A549 (cell line): ENCODE results near the gene PREX1. TPM values are rescaled to one million over a fixed set of nuclear protein-coding genes. Genes with fewer than 3 reads are reported as not detected.

Source experiments
- ATAC-seq, 2 experiments: fragments of 200-7000 bp in 1 of 2; fragments of >200 bp in 1 of 2; cut with Nextera tagmentation in 1 of 2; cut with Tn5 transposase in 1 of 2; 3 replicates each; pipeline versions ENCODE4 v1.8.0 to v1.9.1; 2018 to 2020; ENCODE audit warnings: mild to moderate bottlenecking in 1 of 2, moderate library complexity in 1 of 2
- CTCF ChIA-PET: fragments of 300-600 bp; sonication (Branson Sonifier 250); formaldehyde crosslinking; extraction: SDS; loops from one replicate; lab custom pipeline; 2021; ENCODE audit warnings: antibody characterized with exemption, inconsistent platforms; lab: Yijun Ruan, JAX
- POLR2A ChIA-PET: fragments of 350-600 bp; formaldehyde crosslinking; extraction: SDS; loops from one replicate; lab custom pipeline; 2021; ENCODE audit warnings: antibody characterized with exemption, inconsistent platforms; lab: Yijun Ruan, JAX
- DNase-seq, 2 experiments: peaks; one replicate each; pipeline versions ENCODE4 v3.0.0 to v3.0.0-alpha.2; 2011 to 2016; ENCODE audit warnings: low read depth in 1 of 2, low spot score in 1 of 2
- FAIRE-seq: peaks from 2 replicates; lab custom pipeline; 2011; peaks lifted over from hg19 to GRCh38; lab: Jason Lieb, UNC
- H3K27ac ChIP-seq, 2 experiments: fragments of >200 bp; sonication (Bioruptor Twin); formaldehyde crosslinking; 3 replicates each; pipeline ENCODE4 v1.5.1; 2016 to 2017
- H3K4me1 ChIP-seq: fragments of >200 bp; sonication (Bioruptor Twin); formaldehyde crosslinking; 3 replicates; pipeline ENCODE4 v1.6.1; 2016
- H3K4me2 ChIP-seq: fragments of >200 bp; sonication (Bioruptor Twin); formaldehyde crosslinking; 3 replicates; pipeline ENCODE4 v1.6.1; 2016
- H3K4me3 ChIP-seq: fragments of >200 bp; sonication (Bioruptor Twin); formaldehyde crosslinking; 3 replicates; pipeline ENCODE4 v1.5.1; 2016
- H3K9me3 ChIP-seq: fragments of >200 bp; sonication (Bioruptor Twin); formaldehyde crosslinking; 3 replicates; pipeline ENCODE4 v1.6.1; 2016
- CHD4 ChIP-seq: fragments of 200-600 bp; sonication (generic); IDR thresholded peaks from 2 replicates; pipeline ENCODE4 v1.6.1; 2016; ENCODE audit warnings: antibody characterized with exemption, mild to moderate bottlenecking, borderline replicate concordance
- EHF ChIP-seq: fragments of 250-450 bp; sonication (Bioruptor Pico); IDR thresholded peaks from 2 replicates; pipeline ENCODE4 v1.5.0; 2020; ENCODE audit warnings: mild to moderate bottlenecking
- GATA3 ChIP-seq: IDR thresholded peaks from 2 replicates; pipeline ENCODE4 v1.6.1; 2012; ENCODE audit warnings: borderline replicate concordance
- MAZ ChIP-seq: fragments of 150-350 bp; IDR thresholded peaks from 2 replicates; pipeline ENCODE4 v1.6.1; 2014; ENCODE audit warnings: antibody characterized with exemption, low read depth, low read length, borderline replicate concordance
- MYC ChIP-seq: IDR thresholded peaks from 2 replicates; pipeline ENCODE4 v1.6.1; 2012; ENCODE audit warnings: mild to moderate bottlenecking, inconsistent platforms, low read length, improper control_type of control experiment, borderline replicate concordance
- RARB ChIP-seq: fragments of 250-450 bp; sonication (Bioruptor Pico); IDR thresholded peaks from 2 replicates; pipeline ENCODE4 v1.8.0; 2021; ENCODE audit warnings: mild to moderate bottlenecking, moderate library complexity
- TFCP2L1 ChIP-seq: fragments of 250-450 bp; sonication (Bioruptor Pico); IDR thresholded peaks from 2 replicates; pipeline ENCODE4 v1.5.0; 2021; ENCODE audit warnings: mild to moderate bottlenecking
- ZFP36 ChIP-seq: fragments of 450-650 bp; IDR thresholded peaks from 2 replicates; pipeline ENCODE4 v1.6.1; 2014; ENCODE audit warnings: borderline replicate concordance; ENCODE audit not compliant: partially characterized antibody
- WGBS: methylation state at CpG from one replicate; pipeline ENCODE4 v1.1.6; 2017; ENCODE audit errors: missing lambda C conversion rate; 5-methylcytosine and 5-hydroxymethylcytosine counted together
- polyA plus RNA-seq, 4 experiments: library from polyadenylated mRNA; depleted of rRNA in 3 of 4; stranded (reverse); fragments of >200 nt; fragmentation: RNase III in 1 of 4; extraction: RNeasy Plus Mini Kit Qiagen cat#74134 plus additional on column Dnase treatment in 1 of 4; gene quantifications; 2 replicates in 3 of 4; 3 replicates in 1 of 4; pipeline ENCODE4 v1.2.3, GENCODE V29; 2011 to 2017
- TF ChIP-seq, protein P1 (sequence below): IDR thresholded peaks from 2 replicates; pipeline ENCODE4 v1.6.1; 2012
- TF ChIP-seq, protein P2 (sequence below): fragments of 150-350 bp; IDR thresholded peaks from 2 replicates; pipeline ENCODE4 v1.6.1; 2014; ENCODE audit warnings: low read depth, mild to moderate bottlenecking, low read length
- TF ChIP-seq, protein P3 (sequence below): fragments of 200-600 bp; sonication (generic); IDR thresholded peaks from 2 replicates; pipeline ENCODE4 v1.6.1; 2016; ENCODE audit warnings: antibody characterized with exemption, mild to moderate bottlenecking, moderate library complexity

Gene PREX1
- polyA plus RNA-seq, 2 of the 4 experiments (the other 2 are of a cell fraction), result 3.6 to 4.2 TPM

- POLR2A ChIA-PET, result no interaction called here
- FAIRE-seq (no peak), ATAC-seq (peak in 1 of 2 experiments; percentile 26; a peak in 1 of 6 replicates), DNase-seq (no peak)
- H3K27ac ChIP-seq, result no peak overlapping the region
- TF ChIP-seq CHD4, result no peak
- no peak overlapping the region for H3K4me3 ChIP-seq
- 36% methylated on average over 10 of the region's 12 CpGs for WGBS
- H3K9me3 ChIP-seq, result peaks cover 9% of the 10 kb centered on the region; the same call in 2 of the 3 replicates
- H3K4me2 ChIP-seq, result no peak overlapping the region
- CTCF ChIA-PET, result interaction anchor here (0.9 to 1.7 kb wide), 3 partner anchors 11 to 13 kb away, joined by 3 to 11 read pairs (median 4); no protein-coding TSS in a partner anchor
- no peaks in the 10 kb centered on the region for H3K4me1 ChIP-seq
These were observed 220.8 kb downstream of the PREX1 start for GRCh38 chr20:48606841-48607543.

GRCh38 chr20:48606172-48606840 lies 221.5 kb downstream of the PREX1 start:
- H3K4me3 ChIP-seq, result no peak overlapping the region
- H3K27ac ChIP-seq, result no peak overlapping the region
- CTCF ChIA-PET, result interaction anchor here (0.9 kb wide), 1 partner anchor 14 kb away, joined by 4 read pairs; no protein-coding TSS in a partner anchor
- DNase-seq, result no peak
- ATAC-seq, result no peak; a peak in 1 of 6 replicates
- TF ChIP-seq RARB (no peak), EHF (no peak), CHD4 (no peak), GATA3 (no peak), TFCP2L1 (no peak), MYC (no peak), MAZ (no peak)
- TF ChIP-seq, protein P1, sequence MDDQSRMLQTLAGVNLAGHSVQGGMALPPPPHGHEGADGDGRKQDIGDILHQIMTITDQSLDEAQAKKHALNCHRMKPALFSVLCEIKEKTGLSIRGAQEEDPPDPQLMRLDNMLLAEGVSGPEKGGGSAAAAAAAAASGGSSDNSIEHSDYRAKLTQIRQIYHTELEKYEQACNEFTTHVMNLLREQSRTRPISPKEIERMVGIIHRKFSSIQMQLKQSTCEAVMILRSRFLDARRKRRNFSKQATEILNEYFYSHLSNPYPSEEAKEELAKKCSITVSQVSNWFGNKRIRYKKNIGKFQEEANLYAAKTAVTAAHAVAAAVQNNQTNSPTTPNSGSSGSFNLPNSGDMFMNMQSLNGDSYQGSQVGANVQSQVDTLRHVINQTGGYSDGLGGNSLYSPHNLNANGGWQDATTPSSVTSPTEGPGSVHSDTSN, result no peak
- TF ChIP-seq, protein P2, sequence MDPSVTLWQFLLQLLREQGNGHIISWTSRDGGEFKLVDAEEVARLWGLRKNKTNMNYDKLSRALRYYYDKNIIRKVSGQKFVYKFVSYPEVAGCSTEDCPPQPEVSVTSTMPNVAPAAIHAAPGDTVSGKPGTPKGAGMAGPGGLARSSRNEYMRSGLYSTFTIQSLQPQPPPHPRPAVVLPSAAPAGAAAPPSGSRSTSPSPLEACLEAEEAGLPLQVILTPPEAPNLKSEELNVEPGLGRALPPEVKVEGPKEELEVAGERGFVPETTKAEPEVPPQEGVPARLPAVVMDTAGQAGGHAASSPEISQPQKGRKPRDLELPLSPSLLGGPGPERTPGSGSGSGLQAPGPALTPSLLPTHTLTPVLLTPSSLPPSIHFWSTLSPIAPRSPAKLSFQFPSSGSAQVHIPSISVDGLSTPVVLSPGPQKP, result no peak
- WGBS, result 50% methylated on average over 14 of the region's 14 CpGs
- H3K4me2 ChIP-seq, result no peak overlapping the region
- no peak for FAIRE-seq
- H3K4me1 ChIP-seq, result no peaks in the 10 kb centered on the region
- POLR2A ChIA-PET, result no interaction called here
- H3K9me3 ChIP-seq, result peaks cover 9% of the 10 kb centered on the region; the same call in 2 of the 3 replicates

DNA sequence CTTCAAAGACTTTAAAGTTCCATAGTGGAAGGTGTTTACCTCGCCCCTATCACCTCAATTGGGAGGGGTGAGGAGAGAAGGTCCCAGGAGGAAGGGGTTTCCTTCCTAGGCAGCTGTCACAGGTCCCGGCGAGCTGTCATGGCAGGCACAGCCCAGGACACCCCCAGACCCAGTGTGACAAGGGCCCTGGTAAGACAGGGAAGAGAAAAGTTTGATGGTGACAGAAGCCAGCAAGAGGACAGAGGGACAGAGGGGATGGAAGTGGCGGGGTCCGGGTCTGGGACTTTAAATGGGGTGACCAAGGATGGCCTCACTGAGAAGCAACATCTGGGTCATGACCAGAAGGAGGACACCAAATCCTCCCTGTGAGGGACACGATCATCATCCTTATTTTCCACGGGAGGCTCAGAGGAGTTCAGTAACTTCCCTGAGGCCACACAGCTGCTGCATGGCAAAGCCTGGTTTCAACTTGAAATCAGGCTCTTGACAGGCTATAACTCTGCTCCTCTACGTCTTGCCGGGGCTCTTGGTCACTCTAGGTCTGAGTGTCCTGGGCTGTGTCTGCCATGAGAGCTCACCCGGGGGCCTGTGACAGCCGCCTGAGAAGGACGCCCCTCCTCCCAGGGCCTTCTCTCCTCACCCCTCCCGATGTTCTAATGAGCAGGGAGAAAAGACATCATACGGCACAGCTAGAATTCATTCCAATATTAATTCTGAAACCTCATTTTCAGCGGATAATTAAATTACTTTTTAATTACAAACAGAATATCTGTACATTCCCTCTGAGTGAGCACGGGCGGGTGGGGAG lies 222.2 kb downstream of the PREX1 start:
- DNase-seq, result no peak
- FAIRE-seq, result no peak

More for the DNA sequence above, 222.2 kb downstream of the PREX1 start:
- H3K4me2 ChIP-seq, result no peak overlapping the region
- H3K4me1 ChIP-seq, result no peaks in the 10 kb centered on the region
- ChIA-PET POLR2A (no interaction called here), CTCF (interaction anchor here (0.9 to 1.2 kb wide), 2 partner anchors 15 kb away, joined by 4 to 6 read pairs; no protein-coding TSS in a partner anchor)
- TF ChIP-seq ZFP36, result peak; percentile 6
- TF ChIP-seq, protein P2, result no peak
- TF ChIP-seq, protein P3, sequence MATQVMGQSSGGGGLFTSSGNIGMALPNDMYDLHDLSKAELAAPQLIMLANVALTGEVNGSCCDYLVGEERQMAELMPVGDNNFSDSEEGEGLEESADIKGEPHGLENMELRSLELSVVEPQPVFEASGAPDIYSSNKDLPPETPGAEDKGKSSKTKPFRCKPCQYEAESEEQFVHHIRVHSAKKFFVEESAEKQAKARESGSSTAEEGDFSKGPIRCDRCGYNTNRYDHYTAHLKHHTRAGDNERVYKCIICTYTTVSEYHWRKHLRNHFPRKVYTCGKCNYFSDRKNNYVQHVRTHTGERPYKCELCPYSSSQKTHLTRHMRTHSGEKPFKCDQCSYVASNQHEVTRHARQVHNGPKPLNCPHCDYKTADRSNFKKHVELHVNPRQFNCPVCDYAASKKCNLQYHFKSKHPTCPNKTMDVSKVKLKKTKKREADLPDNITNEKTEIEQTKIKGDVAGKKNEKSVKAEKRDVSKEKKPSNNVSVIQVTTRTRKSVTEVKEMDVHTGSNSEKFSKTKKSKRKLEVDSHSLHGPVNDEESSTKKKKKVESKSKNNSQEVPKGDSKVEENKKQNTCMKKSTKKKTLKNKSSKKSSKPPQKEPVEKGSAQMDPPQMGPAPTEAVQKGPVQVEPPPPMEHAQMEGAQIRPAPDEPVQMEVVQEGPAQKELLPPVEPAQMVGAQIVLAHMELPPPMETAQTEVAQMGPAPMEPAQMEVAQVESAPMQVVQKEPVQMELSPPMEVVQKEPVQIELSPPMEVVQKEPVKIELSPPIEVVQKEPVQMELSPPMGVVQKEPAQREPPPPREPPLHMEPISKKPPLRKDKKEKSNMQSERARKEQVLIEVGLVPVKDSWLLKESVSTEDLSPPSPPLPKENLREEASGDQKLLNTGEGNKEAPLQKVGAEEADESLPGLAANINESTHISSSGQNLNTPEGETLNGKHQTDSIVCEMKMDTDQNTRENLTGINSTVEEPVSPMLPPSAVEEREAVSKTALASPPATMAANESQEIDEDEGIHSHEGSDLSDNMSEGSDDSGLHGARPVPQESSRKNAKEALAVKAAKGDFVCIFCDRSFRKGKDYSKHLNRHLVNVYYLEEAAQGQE, result no peak
- no peak for ATAC-seq
- 40% methylated on average over 17 of the region's 17 CpGs for WGBS
- no peak overlapping the region for H3K4me3 ChIP-seq
- H3K9me3 ChIP-seq, result peaks cover 9% of the 10 kb centered on the region; the same call in 2 of the 3 replicates
- H3K27ac ChIP-seq, result no peak overlapping the region
